OCI-LY7 (cell line): Measurements from ENCODE around the gene SBF1.
"Not testable (repeated sequence)": the region's sequence is repeated elsewhere in the genome, so short reads cannot be mapped to it uniquely, and the experiment has no call there.

ENCODE experiments used
- EZH2phosphoT487 ChIP-seq: fragments of 200-600 bp; sonication (generic); IDR thresholded peaks from 2 replicates; pipeline ENCODE4 v1.6.1; 2018; ENCODE audit warnings: low read depth, borderline replicate concordance, mild to moderate bottlenecking, mixed run types, antibody characterized with exemption, low read length, moderate library complexity, mixed read lengths
- TF ChIP-seq, protein P1 (sequence below): fragments of 200-600 bp; sonication (generic); conservative IDR thresholded peaks from 2 replicates; pipeline ENCODE4 v1.5.1; 2014; ENCODE audit warnings: mild to moderate bottlenecking, antibody characterized with exemption, low read length, moderate library complexity, mixed read lengths

DNA sequence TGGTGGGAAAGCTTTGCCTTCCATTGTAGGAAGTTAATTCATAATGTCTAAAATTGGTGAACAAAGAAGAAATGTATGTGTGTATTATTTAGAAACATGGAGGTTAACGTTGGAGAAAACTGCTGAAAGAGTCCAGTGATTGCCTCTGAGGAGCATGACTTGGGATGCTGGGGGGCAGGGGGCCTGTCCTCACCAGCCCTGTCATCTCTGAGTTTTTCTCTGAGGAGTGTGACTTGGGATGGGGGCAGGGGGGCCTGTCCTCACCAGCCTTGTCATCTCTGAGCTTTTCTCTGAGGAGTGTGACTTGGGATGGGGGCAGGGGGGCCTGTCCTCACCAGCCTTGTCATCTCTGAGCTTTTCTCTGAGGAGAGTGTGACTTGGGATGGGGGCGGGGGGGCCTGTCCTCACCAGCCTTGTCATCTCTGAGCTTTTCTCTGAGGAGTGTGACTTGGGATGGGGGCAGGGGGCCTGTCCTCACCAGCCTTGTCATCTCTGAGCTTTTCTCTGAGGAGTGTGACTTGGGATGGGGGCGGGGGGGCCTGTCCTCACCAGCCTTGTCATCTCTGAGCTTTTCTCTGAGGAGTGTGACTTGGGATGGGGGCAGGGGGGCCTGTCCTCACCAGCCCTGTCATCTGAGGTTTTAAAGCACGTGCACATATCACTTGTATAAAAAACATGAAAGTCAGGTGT, 77.3 kb downstream of the SBF1 start:
- TF ChIP-seq, protein P1, sequence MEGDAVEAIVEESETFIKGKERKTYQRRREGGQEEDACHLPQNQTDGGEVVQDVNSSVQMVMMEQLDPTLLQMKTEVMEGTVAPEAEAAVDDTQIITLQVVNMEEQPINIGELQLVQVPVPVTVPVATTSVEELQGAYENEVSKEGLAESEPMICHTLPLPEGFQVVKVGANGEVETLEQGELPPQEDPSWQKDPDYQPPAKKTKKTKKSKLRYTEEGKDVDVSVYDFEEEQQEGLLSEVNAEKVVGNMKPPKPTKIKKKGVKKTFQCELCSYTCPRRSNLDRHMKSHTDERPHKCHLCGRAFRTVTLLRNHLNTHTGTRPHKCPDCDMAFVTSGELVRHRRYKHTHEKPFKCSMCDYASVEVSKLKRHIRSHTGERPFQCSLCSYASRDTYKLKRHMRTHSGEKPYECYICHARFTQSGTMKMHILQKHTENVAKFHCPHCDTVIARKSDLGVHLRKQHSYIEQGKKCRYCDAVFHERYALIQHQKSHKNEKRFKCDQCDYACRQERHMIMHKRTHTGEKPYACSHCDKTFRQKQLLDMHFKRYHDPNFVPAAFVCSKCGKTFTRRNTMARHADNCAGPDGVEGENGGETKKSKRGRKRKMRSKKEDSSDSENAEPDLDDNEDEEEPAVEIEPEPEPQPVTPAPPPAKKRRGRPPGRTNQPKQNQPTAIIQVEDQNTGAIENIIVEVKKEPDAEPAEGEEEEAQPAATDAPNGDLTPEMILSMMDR: not testable (repeated sequence)
- TF ChIP-seq EZH2phosphoT487: not testable (repeated sequence)
